Measurements from ENCODE around the gene PWP2.

DNA sequence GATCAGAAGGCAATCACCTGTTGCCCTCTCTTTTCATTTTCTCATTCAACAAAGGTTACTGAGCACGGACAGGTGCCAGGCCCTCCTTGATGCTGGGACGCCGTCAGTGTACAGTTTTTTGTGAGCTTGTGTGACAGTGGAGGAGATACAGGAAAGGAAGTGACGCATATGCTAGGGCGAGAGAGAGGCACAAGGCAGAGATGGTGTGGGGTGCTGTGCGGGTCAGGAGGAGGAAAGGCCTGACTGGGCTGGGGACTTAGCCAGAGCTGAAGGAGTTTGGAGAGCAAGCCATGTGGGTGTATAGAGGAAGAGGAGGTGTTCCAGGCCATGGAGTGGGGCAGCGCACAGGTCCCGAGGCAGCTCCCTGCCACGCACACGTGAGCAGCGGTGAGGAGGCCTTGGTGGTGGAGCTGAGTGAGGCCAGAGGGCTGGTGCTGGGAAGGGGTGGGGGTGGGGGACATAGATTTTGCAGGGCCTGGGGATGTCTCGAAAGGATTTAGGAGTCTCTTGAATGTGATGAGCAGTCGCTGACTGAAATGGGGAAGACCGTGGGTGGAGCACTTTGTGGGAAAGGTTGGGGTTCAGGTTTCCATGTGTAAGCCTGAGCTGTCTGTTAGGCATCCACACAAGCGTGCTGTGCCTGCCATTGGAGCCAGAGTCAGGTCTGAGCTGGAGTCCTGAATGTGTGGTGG lies 49.1 kb upstream of the PWP2 start:
- TF ChIP-seq, protein P1, sequence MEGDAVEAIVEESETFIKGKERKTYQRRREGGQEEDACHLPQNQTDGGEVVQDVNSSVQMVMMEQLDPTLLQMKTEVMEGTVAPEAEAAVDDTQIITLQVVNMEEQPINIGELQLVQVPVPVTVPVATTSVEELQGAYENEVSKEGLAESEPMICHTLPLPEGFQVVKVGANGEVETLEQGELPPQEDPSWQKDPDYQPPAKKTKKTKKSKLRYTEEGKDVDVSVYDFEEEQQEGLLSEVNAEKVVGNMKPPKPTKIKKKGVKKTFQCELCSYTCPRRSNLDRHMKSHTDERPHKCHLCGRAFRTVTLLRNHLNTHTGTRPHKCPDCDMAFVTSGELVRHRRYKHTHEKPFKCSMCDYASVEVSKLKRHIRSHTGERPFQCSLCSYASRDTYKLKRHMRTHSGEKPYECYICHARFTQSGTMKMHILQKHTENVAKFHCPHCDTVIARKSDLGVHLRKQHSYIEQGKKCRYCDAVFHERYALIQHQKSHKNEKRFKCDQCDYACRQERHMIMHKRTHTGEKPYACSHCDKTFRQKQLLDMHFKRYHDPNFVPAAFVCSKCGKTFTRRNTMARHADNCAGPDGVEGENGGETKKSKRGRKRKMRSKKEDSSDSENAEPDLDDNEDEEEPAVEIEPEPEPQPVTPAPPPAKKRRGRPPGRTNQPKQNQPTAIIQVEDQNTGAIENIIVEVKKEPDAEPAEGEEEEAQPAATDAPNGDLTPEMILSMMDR (optimal IDR thresholded peaks at IDR 0.05 in 1 of 3, IDR thresholded peaks at IDR 0.05 in 1 of 3, conservative IDR thresholded peaks at IDR 0.05 in 1 of 3; ENCODE audit: extremely low read depth in 1 of 3, insufficient read depth in 2 of 3, low read length in 3 of 3) = no peak
- TF ChIP-seq EZH2 (IDR thresholded peaks at IDR 0.05; ENCODE audit: low read length) = no peak

Data from keratinocyte (primary cell).